ENCODE data around the gene ADAM10. TPM values are rescaled to one million over a fixed set of nuclear protein-coding genes. Genes with fewer than 3 reads are reported as not detected.

The ADAM10 gene
- polyA plus RNA-seq, 1 of the 3 experiments (the other 2 are of a cell fraction), result 83.5 TPM

DNA sequence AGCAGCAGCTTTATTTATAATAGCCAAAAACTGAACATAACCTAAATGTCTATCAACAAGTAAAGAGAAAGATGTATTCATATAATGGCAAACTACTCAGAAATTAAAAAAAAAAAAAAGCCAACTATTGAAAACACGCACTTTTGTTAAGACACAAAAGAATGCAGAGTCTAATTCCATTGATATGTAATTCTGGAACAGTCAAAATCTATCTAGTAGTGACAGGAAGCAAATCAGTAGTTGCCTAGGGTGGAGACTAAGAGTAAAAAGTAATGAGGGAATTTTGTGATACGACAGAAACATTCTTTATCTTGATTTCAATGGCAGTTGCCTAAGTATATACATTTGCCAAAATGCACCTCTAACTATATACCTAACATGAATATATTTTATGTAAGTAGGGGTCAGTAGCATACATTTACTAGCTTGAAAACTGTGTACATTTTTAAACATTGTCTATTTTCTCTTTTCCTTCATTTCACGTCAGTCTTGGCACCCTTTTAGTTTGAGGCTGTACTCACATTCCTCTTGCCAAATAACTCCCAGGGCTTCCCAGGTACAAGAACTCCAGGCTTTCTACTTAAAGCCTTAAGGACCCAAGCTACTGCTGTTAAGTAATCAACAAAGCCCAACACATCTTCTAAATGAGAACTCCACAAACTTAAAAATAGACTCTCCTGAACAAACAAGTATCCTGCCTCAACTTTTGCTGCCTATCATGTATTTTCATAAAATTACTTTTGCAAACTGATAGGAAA is 54.7 kb downstream of the ADAM10 start:
- no peak overlapping the region for H3K4me2 ChIP-seq
- H3F3A ChIP-seq (replicated peaks; ENCODE audit: insufficient read depth), result no peaks in the 10 kb centered on the region
- H3K27ac ChIP-seq (ENCODE audit: low read depth in 2 of 2, low read length in 1 of 2), result no peak overlapping the region
- H3K9me2 ChIP-seq, result no peaks in the 10 kb centered on the region
- ChIA-PET POLR2A (no interaction called here), CTCF (no interaction called here)
- H2AFZ ChIP-seq (ENCODE audit: low read depth), result no peak overlapping the region
- no peak overlapping the region for H3K4me3 ChIP-seq (ENCODE audit: low read depth in 2 of 2, low read length in 1 of 2)
- no peaks in the 10 kb centered on the region for H3K27me3 ChIP-seq (ENCODE audit: insufficient read depth)
- DNase-seq, result no peak
- no peaks in the 10 kb centered on the region; a peak in 1 of 4 replicates for H3K4me1 ChIP-seq (ENCODE audit: control insufficient read depth in 1 of 2, insufficient read depth in 2 of 2, low read depth in 1 of 2, low read length in 1 of 2)
- no peak for TF ChIP-seq NFIC (IDR thresholded peaks at IDR 0.05; ENCODE audit: borderline replicate concordance)
- TF ChIP-seq, protein P1, sequence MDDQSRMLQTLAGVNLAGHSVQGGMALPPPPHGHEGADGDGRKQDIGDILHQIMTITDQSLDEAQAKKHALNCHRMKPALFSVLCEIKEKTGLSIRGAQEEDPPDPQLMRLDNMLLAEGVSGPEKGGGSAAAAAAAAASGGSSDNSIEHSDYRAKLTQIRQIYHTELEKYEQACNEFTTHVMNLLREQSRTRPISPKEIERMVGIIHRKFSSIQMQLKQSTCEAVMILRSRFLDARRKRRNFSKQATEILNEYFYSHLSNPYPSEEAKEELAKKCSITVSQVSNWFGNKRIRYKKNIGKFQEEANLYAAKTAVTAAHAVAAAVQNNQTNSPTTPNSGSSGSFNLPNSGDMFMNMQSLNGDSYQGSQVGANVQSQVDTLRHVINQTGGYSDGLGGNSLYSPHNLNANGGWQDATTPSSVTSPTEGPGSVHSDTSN (IDR thresholded peaks at IDR 0.05), result no peak
- no peak for TF ChIP-seq TEAD4 (IDR thresholded peaks at IDR 0.05; ENCODE audit: borderline replicate concordance, insufficient read depth)
- TF ChIP-seq POLR2AphosphoS5 (IDR thresholded peaks at IDR 0.05; ENCODE audit: low read depth, low read length), result no peak
- TF ChIP-seq MEF2A (IDR thresholded peaks at IDR 0.05; ENCODE audit: borderline replicate concordance, low read depth), result no peak
- no peak for TF ChIP-seq FOXM1 (IDR thresholded peaks at IDR 0.05; ENCODE audit: low read depth)
- no peak for TF ChIP-seq RCOR1 (IDR thresholded peaks at IDR 0.05; ENCODE audit: low read length)
- TF ChIP-seq MXI1 (IDR thresholded peaks at IDR 0.05; ENCODE audit: low read depth, low read length), result no peak
- H4K20me1 ChIP-seq (ENCODE audit: insufficient read depth), result 0 out of 2 replicates have a peak, but pooled peaks cover 6% of the 10 kb centered on the region
- H3K9me3 ChIP-seq, result peaks cover 14% of the 10 kb centered on the region
- H3K36me3 ChIP-seq (replicated peaks in 1 of 2; ENCODE audit: control insufficient read depth in 1 of 2, insufficient read depth in 2 of 2, low read length in 1 of 2), result peaks cover 0 to 19% of the 10 kb centered on the region in 2 experiments
- H3K9ac ChIP-seq, result no peak overlapping the region
- 92% methylated on average over 3 of the region's 3 CpGs for WGBS (ENCODE audit: low lambda C conversion rate)
- peaks cover 80% of the 10 kb centered on the region for H3K79me2 ChIP-seq (ENCODE audit: insufficient read depth)

DNA sequence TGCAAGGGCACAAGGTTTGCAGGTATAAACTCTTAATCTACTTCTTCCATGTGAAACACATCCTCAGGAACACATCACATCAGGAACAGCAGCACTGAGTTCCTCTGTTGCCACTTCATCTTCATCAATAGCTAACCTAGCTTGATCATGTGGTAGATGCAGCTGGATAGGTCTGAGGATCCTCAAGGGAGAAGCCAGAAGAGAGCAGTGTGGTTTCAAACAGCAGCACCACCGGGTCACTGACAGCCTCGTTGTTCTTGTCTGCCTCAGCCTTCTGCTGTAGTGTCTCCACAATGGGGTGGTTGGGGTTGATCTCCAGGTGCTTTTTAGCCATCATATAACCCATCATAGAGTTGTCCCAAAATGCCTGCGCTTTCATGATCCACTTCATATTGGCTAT is 58.8 kb downstream of the ADAM10 start:
- POLR2A ChIA-PET, result no interaction called here
- no peak for DNase-seq

More for the DNA sequence above, 58.8 kb downstream of the ADAM10 start:
- peaks cover 3% of the 10 kb centered on the region; the same call in 1 of the 2 replicates for H4K20me1 ChIP-seq (ENCODE audit: insufficient read depth)
- no peak overlapping the region for H3K4me3 ChIP-seq (ENCODE audit: low read depth in 2 of 2, low read length in 1 of 2)
- H3K9ac ChIP-seq, result no peak overlapping the region
- no peaks in the 10 kb centered on the region; a peak in 1 of 4 replicates for H3K4me1 ChIP-seq (ENCODE audit: control insufficient read depth in 1 of 2, insufficient read depth in 2 of 2, low read depth in 1 of 2, low read length in 1 of 2)
- H3K79me2 ChIP-seq (ENCODE audit: insufficient read depth), result peaks cover 79% of the 10 kb centered on the region
- 90% methylated on average over 3 of the region's 3 CpGs for WGBS (ENCODE audit: low lambda C conversion rate)
- peaks cover 0 to 5% of the 10 kb centered on the region in 2 experiments for H3K36me3 ChIP-seq (replicated peaks in 1 of 2; ENCODE audit: control insufficient read depth in 1 of 2, insufficient read depth in 2 of 2, low read length in 1 of 2)
- no peaks in the 10 kb centered on the region for H3K27me3 ChIP-seq (ENCODE audit: insufficient read depth)
- CTCF ChIA-PET, result interaction anchor here (1.0 kb wide), 1 partner anchor 14 kb away, joined by 3 read pairs; no protein-coding TSS in a partner anchor
- H2AFZ ChIP-seq (ENCODE audit: low read depth), result no peak overlapping the region
- no peaks in the 10 kb centered on the region for H3F3A ChIP-seq (replicated peaks; ENCODE audit: insufficient read depth)
- H3K27ac ChIP-seq (ENCODE audit: low read depth in 2 of 2, low read length in 1 of 2), result no peak overlapping the region
- no peak overlapping the region for H3K4me2 ChIP-seq
- H3K9me3 ChIP-seq, result no peaks in the 10 kb centered on the region
- TF ChIP-seq CTCF (IDR thresholded peaks at IDR 0.05) (no peak), RFX5 (IDR thresholded peaks at IDR 0.05; ENCODE audit: low read length) (no peak), USF2 (IDR thresholded peaks at IDR 0.05; ENCODE audit: borderline replicate concordance, low read depth, low read length) (no peak), YY1 (IDR thresholded peaks at IDR 0.05; ENCODE audit: low read depth) (no peak)
- no peaks in the 10 kb centered on the region for H3K9me2 ChIP-seq

All from SK-N-SH (cell line).